SK-N-MC (cell line): ENCODE data around the gene ANTXR1.

ENCODE experiments used
- EZH2 ChIP-seq: fragments of 200-600 bp; sonication (generic); IDR thresholded peaks from one replicate; pipeline ENCODE4 v1.6.1; 2017; ENCODE audit warnings: antibody characterized with exemption
- FOXP2 ChIP-seq: optimal IDR thresholded peaks from 2 replicates; pipeline ENCODE3; 2011; ENCODE audit warnings: mild to moderate bottlenecking, moderate library complexity; ENCODE audit not compliant: insufficient read depth; ENCODE audit errors: extremely low read length, control extremely low read depth
- POLR2AphosphoS5 ChIP-seq: IDR thresholded peaks from 2 replicates; pipeline ENCODE4 v1.6.1; 2012; ENCODE audit warnings: mild to moderate bottlenecking, low read depth, low read length, borderline replicate concordance

DNA sequence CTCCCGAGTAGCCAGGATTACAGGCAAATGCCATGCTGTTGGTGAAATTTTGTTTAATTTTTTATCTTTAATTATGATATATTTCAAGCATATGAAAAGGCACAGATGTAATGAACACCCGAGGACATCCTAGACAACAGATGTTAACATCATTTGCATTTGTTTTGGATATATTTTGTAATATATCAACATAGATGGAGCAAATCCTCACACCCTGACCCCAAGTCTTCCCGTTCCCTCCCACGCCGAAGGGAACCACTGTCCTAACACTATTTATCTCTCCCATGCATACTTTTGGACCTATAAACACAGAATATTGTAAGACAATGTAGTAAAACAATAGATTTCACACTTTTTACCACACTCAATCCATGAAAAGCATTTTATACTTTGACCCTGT is 274.6 kb downstream of the ANTXR1 start:
- TF ChIP-seq EZH2 (no peak), POLR2AphosphoS5 (no peak), FOXP2 (no peak)
